HepG2 (cell line): ENCODE measurements around the gene GBE1. TPM values are rescaled to one million over a fixed set of nuclear protein-coding genes. Genes with fewer than 3 reads are reported as not detected.

Experiments used
- ARID2 ChIP-seq: sonication (generic); formaldehyde crosslinking; IDR thresholded peaks from 2 replicates; pipeline ENCODE4 v1.8.1; 2022; ENCODE audit warnings: mild to moderate bottlenecking, missing genetic modification reagents, borderline replicate concordance
- HDAC6 ChIP-seq: fragments of 200-600 bp; sonication (generic); IDR thresholded peaks from 2 replicates; pipeline ENCODE4 v1.7.0; 2017; ENCODE audit warnings: mild to moderate bottlenecking, antibody characterized with exemption, low read length, low read depth
- HMG20B ChIP-seq: conservative IDR thresholded peaks from 2 replicates; pipeline ENCODE4 v1.6.1; 2016; ENCODE audit warnings: missing genetic modification reagents, missing compliant biosample characterization
- PAWR ChIP-seq: sonication (generic); formaldehyde crosslinking; IDR thresholded peaks from 2 replicates; pipeline ENCODE4 v1.4.0; 2020; ENCODE audit warnings: missing genetic modification reagents, mild to moderate bottlenecking, borderline replicate concordance
- POLR2AphosphoS2 ChIP-seq: IDR thresholded peaks from 2 replicates; pipeline ENCODE4 v1.6.1; 2011; ENCODE audit warnings: low read depth, low read length, improper control_type of control experiment
- POLR2AphosphoS5 ChIP-seq: IDR thresholded peaks from 2 replicates; pipeline ENCODE4 v1.6.1; 2012; ENCODE audit warnings: low read depth, low read length
- SMC3 ChIP-seq: IDR thresholded peaks from 2 replicates; pipeline ENCODE4 v1.6.1; 2011; ENCODE audit warnings: low read length, improper control_type of control experiment
- TEAD2 ChIP-seq: sonication (generic); formaldehyde crosslinking; IDR thresholded peaks from 2 replicates; pipeline ENCODE4 v1.9.0; 2021; ENCODE audit warnings: missing genetic modification reagents
- TMF1 ChIP-seq: sonication (generic); formaldehyde crosslinking; IDR thresholded peaks from 2 replicates; pipeline ENCODE4 v1.8.1; 2022; ENCODE audit warnings: low read depth, missing genetic modification reagents
- ZEB1 ChIP-seq: IDR thresholded peaks from 2 replicates; pipeline ENCODE4 v1.6.1; 2012; ENCODE audit warnings: mild to moderate bottlenecking, low read depth, inconsistent platforms; ENCODE audit not compliant: insufficient replicate concordance
- ZNF121 ChIP-seq: sonication (generic); formaldehyde crosslinking; IDR thresholded peaks from 2 replicates; pipeline ENCODE4 v1.5.0; 2020; ENCODE audit warnings: mild to moderate bottlenecking, missing genetic modification reagents
- ZNF350 ChIP-seq: sonication (generic); formaldehyde crosslinking; IDR thresholded peaks from 2 replicates; pipeline ENCODE4 v1.4.0; 2020; ENCODE audit warnings: mild to moderate bottlenecking, low read depth, missing genetic modification reagents, borderline replicate concordance
- ZNF44 ChIP-seq: sonication (generic); formaldehyde crosslinking; IDR thresholded peaks from 2 replicates; pipeline ENCODE4 v1.5.1; 2020; ENCODE audit warnings: mild to moderate bottlenecking, missing genetic modification reagents
- ZNF513 ChIP-seq: sonication (generic); formaldehyde crosslinking; conservative IDR thresholded peaks from 2 replicates; pipeline ENCODE4 v1.5.0; 2020; ENCODE audit warnings: missing genetic modification reagents
- ZSCAN12 ChIP-seq: sonication (generic); formaldehyde crosslinking; IDR thresholded peaks from 2 replicates; pipeline ENCODE4 v1.9.0; 2021; ENCODE audit warnings: mild to moderate bottlenecking, missing genetic modification reagents
- ZXDC ChIP-seq: sonication (generic); formaldehyde crosslinking; IDR thresholded peaks from 2 replicates; pipeline ENCODE4 v1.5.0; 2020; ENCODE audit warnings: mild to moderate bottlenecking, missing genetic modification reagents
- polyA plus RNA-seq, 8 experiments: library from polyadenylated mRNA; depleted of rRNA in 3 of 8; stranded (reverse) in 7 of 8; unstranded in 1 of 8; fragments of >200 nt; fragmentation: Illumina TruSeq in 4 of 8; extraction: Trizol in 4 of 8; gene quantifications; 2 replicates each; pipeline versions ENCODE4 v1.2.1 to v1.2.3, GENCODE V29; 2011 to 2016; ENCODE audit warnings: low read depth in 4 of 8, missing spikeins in 1 of 8, mixed read lengths in 1 of 8; ENCODE audit not compliant: insufficient read depth in 1 of 8
- total RNA-seq, 5 experiments: library from RNA; depleted of rRNA; stranded (reverse); fragments of >200 nt; fragmentation: Illumina TruSeq; extraction: Trizol; gene quantifications; 2 replicates each; pipeline ENCODE4 v1.2.3, GENCODE V29; 2016; ENCODE audit warnings: low read depth in 1 of 5
- TF ChIP-seq, protein P1 (sequence below): sonication (generic); formaldehyde crosslinking; IDR thresholded peaks from 2 replicates; pipeline ENCODE4 v1.5.1; 2020; ENCODE audit warnings: missing genetic modification reagents, mild to moderate bottlenecking, borderline replicate concordance
- TF ChIP-seq, protein P2 (sequence below): sonication (generic); formaldehyde crosslinking; IDR thresholded peaks from 2 replicates; pipeline ENCODE4 v1.8.0; 2022; ENCODE audit warnings: missing genetic modification reagents, low read depth, mild to moderate bottlenecking, borderline replicate concordance
- TF ChIP-seq, protein P3 (sequence below): sonication (generic); formaldehyde crosslinking; IDR thresholded peaks from 2 replicates; pipeline ENCODE4 v1.4.0; 2020; ENCODE audit warnings: mild to moderate bottlenecking, missing genetic modification reagents

The GBE1 gene
- total and polyA plus RNA-seq, 2 of the 13 experiments (the other 11 are each of a cell fraction or from before 2014, with no cell fraction given), result 22.9 to 36.1 TPM

GRCh38 chr3:81760924-81761903 is at the start of gene GBE1 (continued):
- TF ChIP-seq, protein P1, sequence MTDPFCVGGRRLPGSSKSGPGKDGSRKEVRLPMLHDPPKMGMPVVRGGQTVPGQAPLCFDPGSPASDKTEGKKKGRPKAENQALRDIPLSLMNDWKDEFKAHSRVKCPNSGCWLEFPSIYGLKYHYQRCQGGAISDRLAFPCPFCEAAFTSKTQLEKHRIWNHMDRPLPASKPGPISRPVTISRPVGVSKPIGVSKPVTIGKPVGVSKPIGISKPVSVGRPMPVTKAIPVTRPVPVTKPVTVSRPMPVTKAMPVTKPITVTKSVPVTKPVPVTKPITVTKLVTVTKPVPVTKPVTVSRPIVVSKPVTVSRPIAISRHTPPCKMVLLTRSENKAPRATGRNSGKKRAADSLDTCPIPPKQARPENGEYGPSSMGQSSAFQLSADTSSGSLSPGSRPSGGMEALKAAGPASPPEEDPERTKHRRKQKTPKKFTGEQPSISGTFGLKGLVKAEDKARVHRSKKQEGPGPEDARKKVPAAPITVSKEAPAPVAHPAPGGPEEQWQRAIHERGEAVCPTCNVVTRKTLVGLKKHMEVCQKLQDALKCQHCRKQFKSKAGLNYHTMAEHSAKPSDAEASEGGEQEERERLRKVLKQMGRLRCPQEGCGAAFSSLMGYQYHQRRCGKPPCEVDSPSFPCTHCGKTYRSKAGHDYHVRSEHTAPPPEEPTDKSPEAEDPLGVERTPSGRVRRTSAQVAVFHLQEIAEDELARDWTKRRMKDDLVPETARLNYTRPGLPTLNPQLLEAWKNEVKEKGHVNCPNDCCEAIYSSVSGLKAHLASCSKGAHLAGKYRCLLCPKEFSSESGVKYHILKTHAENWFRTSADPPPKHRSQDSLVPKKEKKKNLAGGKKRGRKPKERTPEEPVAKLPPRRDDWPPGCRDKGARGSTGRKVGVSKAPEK (CRISPR knock-in tag), result no peak
- peak; percentile 95 for TF ChIP-seq ZSCAN12 (CRISPR knock-in tag)
- no peak for TF ChIP-seq TEAD2 (CRISPR knock-in tag)
- TF ChIP-seq POLR2AphosphoS2, result no peak
- no peak for TF ChIP-seq ZXDC (CRISPR knock-in tag)
- peak; percentile 36; the same call in 1 of the 2 replicates for TF ChIP-seq ZNF121 (CRISPR knock-in tag)
- peak; percentile 98 for TF ChIP-seq ZNF350 (CRISPR knock-in tag)
- no peak for TF ChIP-seq ZEB1
- TF ChIP-seq, protein P2, sequence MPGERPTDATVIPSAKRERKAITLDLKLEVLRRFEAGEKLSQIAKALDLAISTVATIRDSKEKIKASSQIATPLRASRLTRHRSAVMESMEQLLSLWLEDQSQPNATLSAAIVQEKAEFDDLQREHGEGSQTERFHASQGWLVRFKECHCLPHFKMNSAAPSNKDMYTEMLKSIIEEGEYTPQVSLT (CRISPR knock-in tag), result 0 out of 2 replicates have a peak, but pooled peaks have one; percentile 1
- 0 out of 2 replicates have a peak, but pooled peaks have one; percentile 68 for TF ChIP-seq PAWR
- TF ChIP-seq ZNF513, result 0 out of 2 replicates have a peak, but pooled peaks have one; percentile 46
- TF ChIP-seq, protein P3, sequence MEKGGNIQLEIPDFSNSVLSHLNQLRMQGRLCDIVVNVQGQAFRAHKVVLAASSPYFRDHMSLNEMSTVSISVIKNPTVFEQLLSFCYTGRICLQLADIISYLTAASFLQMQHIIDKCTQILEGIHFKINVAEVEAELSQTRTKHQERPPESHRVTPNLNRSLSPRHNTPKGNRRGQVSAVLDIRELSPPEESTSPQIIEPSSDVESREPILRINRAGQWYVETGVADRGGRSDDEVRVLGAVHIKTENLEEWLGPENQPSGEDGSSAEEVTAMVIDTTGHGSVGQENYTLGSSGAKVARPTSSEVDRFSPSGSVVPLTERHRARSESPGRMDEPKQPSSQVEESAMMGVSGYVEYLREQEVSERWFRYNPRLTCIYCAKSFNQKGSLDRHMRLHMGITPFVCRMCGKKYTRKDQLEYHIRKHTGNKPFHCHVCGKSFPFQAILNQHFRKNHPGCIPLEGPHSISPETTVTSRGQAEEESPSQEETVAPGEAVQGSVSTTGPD (CRISPR knock-in tag), result no peak
- TF ChIP-seq ARID2 (CRISPR knock-in tag), result no peak; the same call in 1 of the 2 replicates
- TF ChIP-seq HDAC6, result no peak
- 0 out of 2 replicates have a peak, but pooled peaks have one; percentile 34 for TF ChIP-seq TMF1 (CRISPR knock-in tag)
- TF ChIP-seq SMC3, result no peak
- peak; percentile 60; the same call in 1 of the 2 replicates for TF ChIP-seq ZNF44
- peak; percentile 48; the same call in 1 of the 2 replicates for TF ChIP-seq HMG20B (CRISPR knock-in tag)
- TF ChIP-seq POLR2AphosphoS5, result peak; percentile 87
